Muscle of leg (tissue), 11 donors: Measurements from ENCODE around the gene MAP3K3. TPM values are rescaled to one million over a fixed set of nuclear protein-coding genes. Genes with fewer than 3 reads are reported as not detected.

ENCODE experiments used
- DNase-seq: peaks from one replicate; pipeline ENCODE4 v3.0.0; 2013
- H3K27ac ChIP-seq: one replicate; pipeline ENCODE4 v1.5.1; 2013; ENCODE audit warnings: mild to moderate bottlenecking, low read length, control low read depth
- H3K27me3 ChIP-seq: one replicate; pipeline ENCODE4 v1.6.1; 2013; ENCODE audit warnings: low read length; ENCODE audit not compliant: control insufficient read depth, insufficient read depth
- H3K36me3 ChIP-seq: one replicate; pipeline ENCODE4 v1.6.1; 2013; ENCODE audit warnings: low read length; ENCODE audit not compliant: control insufficient read depth, insufficient read depth
- H3K4me1 ChIP-seq: one replicate; pipeline ENCODE4 v1.6.1; 2013; ENCODE audit warnings: low read length; ENCODE audit not compliant: control insufficient read depth, insufficient read depth
- H3K4me3 ChIP-seq: one replicate; pipeline ENCODE4 v1.5.1; 2013; ENCODE audit warnings: low read length, control low read depth
- H3K9me3 ChIP-seq: replicated peaks from 2 replicates; pipeline ENCODE4 v1.6.1; 2013; ENCODE audit warnings: low read depth, low read length; ENCODE audit not compliant: control insufficient read depth
- WGBS: methylation state at CpG from one replicate; pipeline ENCODE4 v1.1.5; 2013; ENCODE audit warnings: missing lambda C conversion rate; ENCODE audit not compliant: insufficient coverage; 5-methylcytosine and 5-hydroxymethylcytosine counted together
- polyA plus RNA-seq, 8 donors: library from polyadenylated mRNA; unstranded; fragments of 120-200 nt; gene quantifications; one replicate each; pipeline versions ENCODE4 v1.2.1 to v1.2.3, GENCODE V29; 2013; ENCODE audit warnings: inconsistent platforms in 1 of 8, low replicate concordance in 1 of 8; ENCODE audit not compliant: insufficient read length in 8 of 8, insufficient read depth in 1 of 8
- total RNA-seq: library from RNA; stranded (reverse); fragments of 120-200 nt; gene quantifications from one replicate; pipeline ENCODE4 v1.2.4, GENCODE V29; 2013

The MAP3K3 gene
- total and polyA plus RNA-seq, 9 donors = 20.5 to 26.7 (median 22.9) TPM

DNA sequence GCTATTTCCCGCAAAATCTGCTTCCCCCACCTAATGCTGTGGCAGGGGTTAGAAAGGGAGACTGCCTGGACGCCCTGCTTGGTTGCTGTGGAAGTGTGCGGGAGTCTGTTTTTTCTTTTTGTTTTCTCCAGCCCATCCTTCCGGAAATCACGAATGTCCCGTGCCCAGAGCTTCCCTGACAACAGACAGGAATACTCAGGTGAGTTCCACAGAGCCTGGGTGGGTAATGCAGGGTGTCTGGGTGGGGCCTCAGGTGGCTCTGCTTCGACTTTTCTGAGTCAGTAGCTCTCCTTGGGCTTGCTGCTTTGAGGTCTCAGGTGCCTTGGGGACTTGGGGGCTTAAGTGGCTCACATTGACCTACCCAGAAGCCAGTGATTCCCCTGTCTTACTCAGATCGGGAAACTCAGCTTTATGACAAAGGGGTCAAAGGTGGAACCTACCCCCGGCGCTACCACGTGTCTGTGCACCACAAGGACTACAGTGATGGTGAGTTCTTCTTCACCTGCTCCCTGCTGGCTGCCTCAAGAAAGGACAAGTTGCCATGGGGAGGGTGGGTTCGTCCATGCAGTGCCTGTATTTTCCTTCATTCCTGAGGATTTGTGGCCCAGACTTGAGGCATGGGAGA, 66.3 kb downstream of the MAP3K3 start:
- Histone ChIP-seq H3K27ac (no peak overlapping the region), H3K4me1 (no peaks in the 10 kb centered on the region), H3K4me3 (no peak overlapping the region), H3K36me3 (peaks cover 82% of the 10 kb centered on the region), H3K9me3 (no peaks in the 10 kb centered on the region), H3K27me3 (no peaks in the 10 kb centered on the region)
- WGBS = 72% methylated on average over 8 of the region's 12 CpGs
- no peak for DNase-seq

DNA sequence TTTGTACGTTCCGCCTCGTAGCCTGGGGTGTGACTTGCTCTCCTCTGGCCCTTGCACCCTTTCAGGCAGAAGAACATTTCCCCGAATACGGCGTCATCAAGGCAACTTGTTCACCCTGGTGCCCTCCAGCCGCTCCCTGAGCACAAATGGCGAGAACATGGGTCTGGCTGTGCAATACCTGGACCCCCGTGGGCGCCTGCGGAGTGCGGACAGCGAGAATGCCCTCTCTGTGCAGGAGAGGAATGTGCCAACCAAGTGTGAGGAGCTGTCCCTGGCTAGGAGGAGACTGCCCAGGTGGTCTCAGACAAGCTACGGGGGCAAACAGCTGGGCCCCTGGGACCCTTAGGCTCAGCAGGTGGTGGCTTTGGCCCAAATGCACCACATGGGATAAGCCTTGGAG, 67.3 kb downstream of the MAP3K3 start:
- H3K27ac ChIP-seq = no peak overlapping the region
- H3K36me3 ChIP-seq = peaks cover 86% of the 10 kb centered on the region
- DNase-seq = no peak
- no peaks in the 10 kb centered on the region for H3K4me1 ChIP-seq
- no peaks in the 10 kb centered on the region for H3K27me3 ChIP-seq
- H3K9me3 ChIP-seq = no peaks in the 10 kb centered on the region
- no peak overlapping the region for H3K4me3 ChIP-seq
- WGBS = 94% methylated on average over 14 of the region's 14 CpGs

DNA sequence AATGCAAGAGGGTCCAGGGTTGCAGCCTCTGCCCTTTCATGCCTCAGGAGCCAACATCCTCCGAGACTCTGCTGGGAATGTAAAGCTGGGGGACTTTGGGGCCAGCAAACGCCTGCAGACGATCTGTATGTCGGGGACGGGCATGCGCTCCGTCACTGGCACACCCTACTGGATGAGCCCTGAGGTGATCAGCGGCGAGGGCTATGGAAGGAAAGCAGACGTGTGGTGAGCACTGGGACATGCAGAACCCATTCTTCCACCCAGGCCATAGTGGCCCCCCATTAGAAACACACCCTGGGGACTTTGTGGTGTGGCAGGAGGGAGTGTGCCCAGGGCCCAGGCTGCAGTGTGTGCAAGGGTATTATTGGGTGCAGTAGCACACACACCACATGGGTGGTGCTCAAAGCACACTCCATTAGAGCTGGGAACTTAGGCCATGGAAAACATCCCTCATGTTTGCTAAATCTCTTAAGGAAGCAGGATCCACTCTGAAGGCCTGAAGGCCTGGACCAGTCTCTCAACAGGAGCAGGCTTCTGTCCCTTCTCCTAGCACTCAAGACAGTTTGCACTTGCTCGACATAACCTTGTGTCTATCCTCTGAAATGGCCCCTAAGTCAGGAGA, 70.1 kb downstream of the MAP3K3 start:
- peaks cover 72% of the 10 kb centered on the region for H3K36me3 ChIP-seq
- 91% methylated on average over 9 of the region's 11 CpGs for WGBS
- no peaks in the 10 kb centered on the region for H3K9me3 ChIP-seq
- no peaks in the 10 kb centered on the region for H3K27me3 ChIP-seq
- no peak overlapping the region for H3K27ac ChIP-seq
- H3K4me3 ChIP-seq = no peak overlapping the region
- no peaks in the 10 kb centered on the region for H3K4me1 ChIP-seq
- no peak for DNase-seq

DNA sequence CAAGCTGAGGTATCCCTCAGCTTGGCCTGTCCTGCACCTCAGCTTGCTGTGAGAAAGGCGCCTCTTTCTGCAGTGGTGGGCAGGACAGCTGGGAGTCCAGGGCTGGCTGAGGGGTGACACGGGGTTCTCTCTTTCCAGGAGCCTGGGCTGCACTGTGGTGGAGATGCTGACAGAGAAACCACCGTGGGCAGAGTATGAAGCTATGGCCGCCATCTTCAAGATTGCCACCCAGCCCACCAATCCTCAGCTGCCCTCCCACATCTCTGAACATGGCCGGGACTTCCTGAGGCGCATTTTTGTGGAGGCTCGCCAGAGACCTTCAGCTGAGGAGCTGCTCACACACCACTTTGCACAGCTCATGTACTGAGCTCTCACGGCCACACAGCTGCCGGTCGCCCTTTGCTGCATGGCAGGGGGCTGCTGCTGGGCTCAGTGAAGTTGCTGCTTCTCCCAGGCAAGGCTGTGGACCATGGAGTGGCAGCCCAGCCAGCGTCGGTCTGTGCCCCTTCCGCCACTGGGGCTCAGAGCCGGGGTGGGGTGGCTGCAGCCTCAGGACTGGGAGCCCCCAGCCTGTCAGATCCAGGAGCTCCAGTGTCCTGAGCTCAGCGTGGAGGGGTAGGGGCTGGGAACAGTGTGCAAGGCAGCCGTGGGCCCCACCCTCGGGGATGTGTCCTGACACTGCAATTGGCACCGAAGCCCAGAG, 71.3 kb downstream of the MAP3K3 start:
- H3K27ac ChIP-seq = no peak overlapping the region
- 86% methylated on average over 10 of the region's 18 CpGs for WGBS
- no peak overlapping the region for H3K4me3 ChIP-seq
- no peaks in the 10 kb centered on the region for H3K4me1 ChIP-seq
- no peak for DNase-seq
- no peaks in the 10 kb centered on the region for H3K27me3 ChIP-seq
- H3K9me3 ChIP-seq = no peaks in the 10 kb centered on the region
- peaks cover 62% of the 10 kb centered on the region for H3K36me3 ChIP-seq

DNA sequence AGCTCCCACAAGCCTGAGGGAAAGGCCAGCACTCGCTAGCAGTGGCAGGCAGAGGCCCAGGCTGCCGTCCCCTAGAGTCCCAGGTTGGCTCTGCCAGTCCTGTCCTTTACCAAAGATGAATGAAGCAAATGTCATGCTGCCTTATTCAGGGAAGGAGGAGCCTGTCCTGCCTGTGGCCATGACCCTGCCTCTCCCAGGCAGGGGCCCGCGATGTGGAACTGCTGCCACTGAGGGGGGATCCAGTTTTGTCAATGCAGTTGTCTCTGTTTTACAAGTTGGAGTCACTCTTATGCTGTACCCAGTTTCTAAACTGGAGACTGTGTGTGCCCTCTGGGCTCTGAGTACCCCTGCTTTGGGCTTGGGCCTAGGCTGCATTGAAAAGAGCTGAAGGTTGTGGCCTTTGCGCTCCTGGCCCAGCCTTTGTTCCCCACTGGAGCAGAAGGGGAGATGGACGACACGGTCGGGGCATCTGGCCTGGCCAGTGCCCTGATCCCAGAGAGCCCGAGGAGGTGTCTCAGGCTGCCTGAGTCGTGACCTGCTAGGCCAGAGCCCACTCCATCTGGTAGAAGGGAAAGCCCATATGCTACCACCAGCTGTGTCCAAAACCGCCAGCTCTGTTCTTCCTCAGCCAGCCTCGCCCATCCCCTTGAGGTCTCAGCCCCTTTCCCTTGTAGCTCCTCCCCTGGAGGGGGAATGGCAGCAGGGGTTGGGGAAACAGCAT, 72.2 kb downstream of the MAP3K3 start:
- Histone ChIP-seq H3K27ac (no peak overlapping the region), H3K4me1 (peaks cover 7% of the 10 kb centered on the region), H3K9me3 (no peaks in the 10 kb centered on the region), H3K4me3 (no peak overlapping the region), H3K27me3 (no peaks in the 10 kb centered on the region), H3K36me3 (peaks cover 54% of the 10 kb centered on the region)
- WGBS = 65% methylated on average over 6 of the region's 12 CpGs
- no peak for DNase-seq

DNA sequence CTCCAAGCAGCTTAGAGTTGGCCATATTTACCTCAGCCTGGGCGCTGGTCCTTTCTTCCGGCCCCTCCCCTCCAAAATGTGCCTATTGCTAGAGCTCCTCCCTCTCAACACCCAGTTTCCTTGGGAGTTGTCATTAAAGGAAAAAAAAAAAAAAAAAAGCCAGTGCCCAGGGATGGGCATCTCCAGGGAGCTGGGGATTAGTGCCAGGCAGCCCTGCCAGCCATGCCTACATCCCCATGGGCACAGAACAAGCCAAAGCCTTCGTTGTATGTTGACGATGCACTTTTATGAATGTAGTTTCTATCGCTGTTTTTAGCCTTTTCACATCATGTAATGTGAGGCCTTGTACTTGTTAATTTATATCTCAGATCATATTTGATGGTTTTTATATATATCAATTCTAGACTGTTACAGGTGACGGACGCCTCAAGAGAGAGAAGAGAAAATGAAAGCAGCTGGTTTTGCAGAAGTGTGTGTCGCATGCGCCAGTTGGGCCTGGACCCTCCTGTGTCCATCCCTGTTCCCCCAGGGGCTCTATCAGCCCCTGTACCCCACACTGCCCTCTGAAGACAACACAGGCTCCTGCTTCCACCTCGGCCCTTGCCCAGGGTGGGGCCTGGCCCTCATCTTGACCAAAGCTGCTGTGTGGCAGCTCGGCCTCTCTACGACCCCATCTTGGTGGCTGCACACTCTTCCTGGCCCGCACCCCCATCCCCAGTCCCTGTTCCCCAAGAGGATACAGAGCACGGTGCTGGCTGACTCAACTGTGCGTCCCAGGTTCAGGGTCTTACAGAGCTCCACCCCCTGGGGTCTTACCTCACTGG, 72.9 kb downstream of the MAP3K3 start:
- Histone ChIP-seq H3K9me3 (no peaks in the 10 kb centered on the region), H3K27ac (no peak overlapping the region), H3K4me3 (no peak overlapping the region), H3K4me1 (peaks cover 7% of the 10 kb centered on the region), H3K36me3 (peaks cover 46% of the 10 kb centered on the region), H3K27me3 (no peaks in the 10 kb centered on the region)
- WGBS = 74% methylated on average over 6 of the region's 15 CpGs
- no peak for DNase-seq

DNA sequence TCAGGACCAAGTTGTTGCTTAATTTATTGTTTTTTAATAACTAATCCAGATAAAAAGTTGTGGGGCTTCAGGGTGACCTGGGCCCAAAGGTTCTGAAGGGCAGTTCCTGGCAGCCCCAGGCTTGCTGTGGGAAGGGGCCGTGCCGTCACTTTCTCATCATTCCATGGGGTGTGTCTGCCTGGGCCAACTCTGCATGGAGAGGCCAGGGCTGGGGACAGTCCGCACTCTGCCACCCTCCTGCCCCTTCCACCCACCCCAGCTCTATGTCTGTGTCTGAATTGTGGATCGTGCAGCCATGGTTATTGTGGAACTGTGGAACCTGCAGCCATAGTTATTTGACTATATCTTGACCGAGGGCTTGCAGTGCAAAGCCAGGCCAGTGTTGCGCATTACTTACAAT, 73.7 kb downstream of the MAP3K3 start:
- peaks cover 10% of the 10 kb centered on the region for H3K4me1 ChIP-seq
- no peak for DNase-seq
- no peaks in the 10 kb centered on the region for H3K27me3 ChIP-seq
- H3K4me3 ChIP-seq = no peak overlapping the region
- H3K9me3 ChIP-seq = no peaks in the 10 kb centered on the region
- H3K36me3 ChIP-seq = peaks cover 39% of the 10 kb centered on the region
- H3K27ac ChIP-seq = no peak overlapping the region
- 67% methylated on average over 1 of the region's 6 CpGs for WGBS

DNA sequence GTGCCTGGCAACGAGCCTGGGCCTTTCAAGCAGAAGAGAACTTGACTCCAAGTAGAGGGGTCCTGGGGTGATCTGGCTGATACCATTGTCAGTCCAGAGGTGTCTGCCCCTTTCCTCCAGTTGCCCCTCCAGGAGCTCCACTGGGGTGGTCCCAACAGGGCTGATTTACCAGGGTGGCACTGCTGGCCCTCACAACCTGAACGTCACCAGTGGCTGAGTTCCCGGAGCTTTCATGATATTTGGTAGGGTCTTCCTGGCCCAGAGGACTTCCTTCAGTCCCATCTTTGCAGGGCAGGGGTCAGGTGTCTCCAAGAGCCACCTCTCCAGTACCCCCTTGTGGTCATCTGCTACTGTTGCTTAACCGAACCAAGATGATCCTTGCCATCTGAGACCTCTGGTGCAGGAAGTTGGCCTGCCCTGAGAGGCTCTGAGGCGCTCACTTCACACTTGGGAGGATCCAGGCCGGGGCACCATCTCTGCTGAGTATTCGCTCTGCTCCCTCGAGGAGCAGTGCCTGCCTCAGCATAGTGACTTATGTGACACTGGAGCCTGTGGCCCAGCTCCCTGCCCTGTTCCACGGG, 74.3 kb downstream of the MAP3K3 start:
- Histone ChIP-seq H3K27me3 (no peaks in the 10 kb centered on the region), H3K27ac (no peak overlapping the region), H3K36me3 (peaks cover 33% of the 10 kb centered on the region), H3K4me1 (peaks cover 15% of the 10 kb centered on the region), H3K9me3 (no peaks in the 10 kb centered on the region), H3K4me3 (no peak overlapping the region)
- peak; percentile 43 for DNase-seq
- 58% methylated on average over 9 of the region's 9 CpGs for WGBS

DNA sequence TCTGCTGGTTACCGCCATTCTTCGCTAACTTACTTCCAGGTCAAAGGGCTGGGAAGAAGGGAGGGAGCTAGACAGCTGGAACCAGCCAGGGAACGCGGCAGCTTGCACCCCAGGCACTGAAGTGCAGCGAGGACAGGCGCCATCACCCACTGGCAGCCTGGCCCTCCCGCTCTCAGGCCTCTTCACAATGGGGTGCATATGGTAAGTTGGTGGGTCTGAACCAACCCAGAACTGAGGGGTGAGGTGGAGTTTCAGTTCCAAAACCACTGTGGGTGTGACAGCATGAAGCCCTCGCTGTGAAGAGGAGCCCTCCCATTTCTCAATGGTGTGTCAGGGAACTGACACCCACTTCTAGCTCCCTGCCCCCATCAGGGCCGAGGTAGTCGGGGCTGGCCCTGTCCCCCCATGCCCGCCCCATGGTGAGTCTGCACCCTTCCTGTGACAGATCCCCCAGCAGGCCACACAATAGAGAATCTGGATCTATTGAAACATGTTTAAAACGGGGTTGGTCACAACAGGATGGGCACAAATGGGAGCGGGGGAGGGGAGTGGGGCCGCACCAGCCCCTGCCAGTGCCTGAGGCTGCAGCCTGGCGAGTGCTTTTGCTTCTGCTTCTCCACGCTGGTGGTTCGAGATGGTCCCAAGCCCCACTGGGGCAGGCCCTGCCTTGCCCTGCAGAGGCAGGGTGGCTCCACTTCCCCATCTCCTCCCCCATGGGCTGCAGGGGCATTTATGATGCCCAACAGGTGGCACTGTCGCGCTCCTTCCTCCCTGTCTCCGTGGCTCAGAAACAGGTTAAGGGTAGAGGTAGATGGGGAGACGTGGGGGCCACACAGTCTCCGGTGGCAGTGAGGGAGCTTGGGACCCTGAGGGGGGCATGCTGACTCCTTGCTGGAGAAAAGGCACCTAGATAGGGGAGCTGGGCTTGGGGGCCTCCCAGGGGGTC, 75.4 kb downstream of the MAP3K3 start:
- 75% methylated on average over 9 of the region's 22 CpGs for WGBS
- H3K4me1 ChIP-seq = peaks cover 18% of the 10 kb centered on the region
- peak overlapping the region; percentile 36 for H3K4me3 ChIP-seq
- H3K36me3 ChIP-seq = peaks cover 21% of the 10 kb centered on the region
- no peak overlapping the region for H3K27ac ChIP-seq
- H3K27me3 ChIP-seq = no peaks in the 10 kb centered on the region
- H3K9me3 ChIP-seq = no peaks in the 10 kb centered on the region
- peak; percentile 43 for DNase-seq
